Measurements from ENCODE around the gene TSHZ3.

Gene TSHZ3

DNA sequence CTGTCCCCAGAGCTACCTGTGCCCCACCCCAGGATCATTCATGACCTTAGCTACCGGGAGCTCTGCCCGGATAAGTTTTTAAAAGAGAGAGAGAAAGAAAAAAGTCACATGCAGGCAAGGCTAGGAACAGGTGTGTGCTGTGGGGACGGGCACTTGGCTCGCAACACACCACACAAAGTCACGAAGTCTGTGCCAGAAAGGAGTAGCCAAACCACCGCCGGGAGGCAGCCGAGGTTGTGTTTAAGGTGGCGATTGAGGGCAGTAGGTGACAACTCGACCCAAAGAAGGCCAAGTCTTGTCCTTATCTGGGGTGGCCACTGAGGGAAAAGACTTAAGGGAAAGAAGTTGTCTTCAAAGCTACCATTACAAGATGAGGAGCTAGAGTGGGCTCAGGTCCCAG is 4.6 kb upstream of the TSHZ3 start:
- DNase-seq = no peak

DNA sequence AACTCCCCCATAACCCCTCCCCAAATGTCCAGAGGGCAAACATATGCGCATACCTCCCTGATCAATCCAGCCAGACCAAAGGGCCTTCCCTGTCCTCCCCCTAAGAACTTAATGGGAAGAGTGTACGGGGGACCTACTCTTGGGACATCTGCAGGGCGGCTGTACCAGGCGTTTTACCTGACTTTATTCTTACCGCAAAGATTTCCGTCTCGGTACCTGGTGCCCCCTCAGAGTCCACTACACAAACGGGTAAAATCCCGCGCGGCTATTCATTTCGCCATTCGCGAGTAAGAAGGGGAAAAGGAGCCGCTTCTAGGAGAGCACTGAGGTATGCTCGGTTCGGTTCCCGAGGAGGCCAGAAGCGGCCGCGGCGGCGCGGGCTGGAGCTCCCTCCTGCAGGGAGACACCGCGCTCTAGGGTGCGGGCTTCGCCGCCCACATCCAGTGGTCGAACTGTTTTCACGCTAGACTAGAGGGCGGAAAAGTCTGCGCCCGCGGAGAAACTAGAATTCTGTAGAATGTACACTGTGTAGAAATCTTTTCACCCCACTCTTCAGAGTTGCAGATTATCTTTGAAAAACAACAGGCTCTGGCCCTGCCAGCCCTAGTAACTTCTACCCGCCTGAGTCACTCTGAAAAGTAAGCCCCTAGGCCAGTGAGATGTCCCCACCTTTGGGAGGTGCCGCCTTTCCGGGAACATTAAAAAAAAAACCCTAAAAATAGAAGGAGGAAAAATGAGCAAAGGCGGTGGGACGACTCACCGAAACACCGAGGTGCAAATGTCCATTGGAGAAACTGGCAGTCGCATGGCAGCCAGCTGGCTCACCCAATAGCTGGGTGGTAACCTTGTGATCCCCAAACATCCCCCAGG is 3.8 kb upstream of the TSHZ3 start:
- no peak for DNase-seq

DNA sequence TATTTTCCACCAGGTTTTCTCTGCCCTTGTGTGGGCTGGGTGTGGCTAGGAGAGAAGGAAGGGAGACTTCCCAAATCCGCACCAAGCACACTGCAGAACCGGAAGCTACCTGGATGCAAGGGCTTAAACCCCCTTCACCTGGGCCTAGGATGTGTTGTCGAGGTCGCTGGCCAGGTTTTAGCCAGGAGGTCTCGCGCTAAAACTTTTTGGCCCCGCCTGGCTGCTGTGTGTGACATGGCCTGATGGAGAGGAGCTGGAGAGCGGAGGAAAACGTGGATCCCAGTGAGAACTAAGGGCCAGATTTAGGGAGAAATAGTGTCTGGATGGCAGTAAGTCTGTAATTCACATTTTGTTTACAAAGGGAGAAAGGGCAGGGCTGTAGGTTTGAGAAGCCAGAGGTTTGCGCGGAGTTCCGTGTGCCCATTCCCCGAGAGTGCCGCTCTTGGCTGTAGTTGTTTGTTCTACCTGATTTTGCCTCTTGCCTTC is 3.1 kb upstream of the TSHZ3 start:
- no peak for DNase-seq

DNA sequence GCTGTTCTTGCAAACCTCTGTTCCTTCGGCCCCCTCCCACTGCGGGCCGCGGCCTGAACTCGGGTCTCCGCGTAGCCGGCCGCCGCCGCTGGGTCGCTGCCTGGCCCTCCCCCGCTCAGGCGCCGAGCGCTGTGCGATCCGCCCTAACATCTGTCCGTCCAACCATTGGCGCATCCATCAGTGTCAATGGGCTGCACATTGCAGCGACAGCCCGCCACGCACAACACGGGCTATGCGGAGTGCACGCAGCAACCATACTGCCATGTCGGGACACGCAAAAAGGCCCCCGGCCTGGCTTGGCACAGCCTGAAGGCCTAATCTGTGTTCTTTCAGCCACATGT is 2.6 kb upstream of the TSHZ3 start:
- DNase-seq = no peak

DNA sequence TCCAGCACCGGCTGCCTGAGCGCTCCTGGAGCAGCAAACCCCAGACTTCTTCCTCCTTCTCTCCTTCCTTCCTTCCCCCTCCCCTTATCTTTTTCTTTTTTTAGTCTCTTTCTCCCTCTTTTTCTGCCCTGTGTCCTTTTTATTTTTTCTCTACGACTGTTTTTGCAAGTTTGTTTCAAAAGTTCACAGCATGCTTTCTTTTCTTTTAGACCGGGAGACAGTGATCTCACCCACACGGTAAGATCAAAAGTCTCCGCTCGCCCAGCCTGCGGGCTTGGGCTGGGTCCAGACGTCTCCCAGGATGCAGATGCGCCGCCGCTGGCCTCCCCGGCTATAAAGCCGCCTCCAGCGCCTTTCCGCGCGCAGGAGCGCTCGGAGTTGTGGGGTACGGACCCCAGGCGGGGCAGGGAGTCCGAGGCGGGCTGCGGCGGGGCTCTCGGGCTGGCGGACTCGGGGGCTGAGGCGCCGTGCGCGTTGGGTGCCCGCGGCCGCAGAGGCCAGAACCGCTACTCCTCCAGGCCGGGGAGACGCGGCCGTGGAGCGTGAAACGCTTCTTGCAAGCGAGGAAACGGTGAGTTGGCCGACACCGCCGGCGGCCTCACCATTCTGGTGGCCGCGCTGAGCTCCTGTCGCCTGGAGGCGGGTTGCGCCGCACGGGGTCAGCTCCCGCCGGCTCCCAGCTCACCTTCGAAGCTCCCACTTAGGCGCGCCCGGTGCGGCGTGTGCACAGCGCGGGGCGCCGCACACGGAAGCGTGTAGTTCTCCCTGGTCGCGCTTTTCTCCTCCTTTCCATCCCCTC is 2.0 kb upstream of the TSHZ3 start:
- DNase-seq = no peak

DNA sequence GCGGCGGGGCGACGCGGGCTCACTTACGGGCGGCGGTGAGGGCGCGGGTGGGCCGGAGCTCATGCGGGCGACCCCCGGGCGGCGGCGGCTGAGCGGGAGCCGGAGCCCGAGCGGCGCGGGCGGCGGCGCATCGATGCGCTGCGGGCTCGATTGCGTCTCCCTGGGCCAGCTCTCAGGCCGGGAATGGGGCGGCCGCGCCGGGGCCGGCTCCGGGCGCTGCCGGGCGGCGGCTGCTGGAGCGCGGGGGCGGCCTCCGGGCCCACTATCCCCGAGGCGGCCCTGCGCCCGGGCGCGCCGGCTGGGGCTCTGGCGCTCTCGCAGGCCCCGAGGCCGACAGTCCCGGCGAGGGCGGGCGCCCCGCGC is 1.4 kb upstream of the TSHZ3 start:
- no peak for DNase-seq

DNA sequence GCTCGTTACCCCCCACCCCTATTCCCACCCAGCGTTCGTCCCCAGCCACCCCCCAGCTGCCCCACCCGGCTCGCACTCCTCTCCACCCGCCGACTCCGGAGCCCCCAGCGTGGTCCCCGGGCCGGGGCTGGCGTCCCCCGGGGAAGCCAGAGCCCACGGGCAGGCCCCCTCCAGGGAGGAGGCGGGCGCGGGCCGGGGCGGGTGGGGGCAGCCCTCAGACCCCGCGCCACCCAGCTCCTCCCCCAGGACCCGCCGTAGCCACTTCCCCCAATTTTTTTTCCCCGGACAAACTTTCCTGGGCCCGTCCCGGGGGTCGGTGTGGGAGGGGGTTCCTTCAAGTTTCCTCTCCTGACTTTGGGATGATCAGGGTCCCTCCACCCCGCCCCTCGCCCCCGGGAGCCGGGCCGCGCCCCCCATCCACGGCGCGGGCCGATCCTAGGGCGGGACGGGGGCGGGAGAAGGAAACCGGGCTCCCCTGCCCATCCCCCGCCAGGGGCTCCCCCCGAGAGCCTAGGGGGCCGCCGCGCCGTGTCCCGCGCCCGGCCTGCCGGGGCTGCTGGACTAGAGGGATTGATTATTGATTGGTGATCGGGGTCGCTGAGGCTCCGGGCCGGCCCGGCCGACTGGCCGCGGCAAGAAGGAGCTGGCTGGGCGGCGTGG is 927 bp upstream of the TSHZ3 start:
- no peak for DNase-seq

DNA sequence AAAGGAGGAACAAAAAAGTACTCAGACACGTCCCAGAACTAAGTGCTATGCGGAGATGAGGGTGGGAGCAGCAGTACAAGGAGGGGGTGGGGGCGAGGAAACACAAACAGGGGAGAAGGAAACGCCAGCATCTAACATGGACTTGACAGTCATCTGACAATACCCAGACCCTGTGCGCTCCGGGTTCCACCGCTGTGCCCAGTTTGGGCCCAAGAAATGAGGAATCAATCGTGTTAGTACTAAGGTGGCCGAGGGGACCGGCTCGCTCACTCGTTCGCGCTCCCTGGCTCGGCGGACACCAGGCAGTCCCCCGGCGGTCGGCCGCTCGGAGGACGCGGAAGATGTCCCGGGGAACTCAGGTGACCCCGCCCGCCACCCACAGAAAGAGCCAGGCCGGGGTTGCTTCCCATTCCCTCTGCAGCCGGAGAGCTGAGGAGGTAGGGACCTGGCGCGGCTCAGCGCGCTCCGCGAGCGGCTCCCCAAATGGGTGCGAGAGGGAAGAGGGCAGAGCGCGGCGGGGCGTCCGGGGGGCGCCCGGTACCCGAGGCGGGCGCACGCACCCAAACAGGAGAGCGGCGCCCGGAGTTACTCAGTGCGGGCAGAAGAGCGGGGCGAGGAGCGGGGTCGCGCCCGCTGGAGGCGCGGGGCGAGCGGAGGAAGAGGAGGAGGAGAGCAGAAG is 616 bp downstream of the TSHZ3 start:
- DNase-seq = no peak

DNA sequence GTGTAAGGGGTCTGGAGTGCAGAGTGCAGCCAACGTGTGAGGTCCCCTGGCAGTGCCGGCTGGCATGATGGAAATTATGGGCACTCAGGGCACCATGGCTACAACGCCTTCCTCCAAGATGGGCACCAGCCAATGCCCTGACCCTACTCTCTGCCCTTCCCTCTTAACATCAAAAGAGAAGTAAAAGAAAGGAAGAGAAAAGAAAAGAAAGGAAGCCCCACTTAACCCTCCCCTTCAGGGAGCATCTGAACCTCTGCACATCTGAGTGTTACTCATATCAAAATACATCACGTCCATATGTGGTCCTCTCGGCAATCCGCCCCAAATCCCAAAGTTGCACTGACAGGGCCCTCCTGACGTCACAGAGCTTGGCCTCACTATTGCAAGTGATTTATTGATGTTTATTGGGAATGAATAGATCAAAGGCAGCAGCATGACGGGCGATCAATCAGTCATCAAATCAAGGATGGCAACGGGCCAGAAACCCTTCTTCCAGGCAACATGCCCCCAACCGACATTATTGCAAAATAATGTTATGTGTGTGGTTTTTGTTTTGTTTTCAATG is 1.3 kb downstream of the TSHZ3 start:
- DNase-seq = no peak

DNA sequence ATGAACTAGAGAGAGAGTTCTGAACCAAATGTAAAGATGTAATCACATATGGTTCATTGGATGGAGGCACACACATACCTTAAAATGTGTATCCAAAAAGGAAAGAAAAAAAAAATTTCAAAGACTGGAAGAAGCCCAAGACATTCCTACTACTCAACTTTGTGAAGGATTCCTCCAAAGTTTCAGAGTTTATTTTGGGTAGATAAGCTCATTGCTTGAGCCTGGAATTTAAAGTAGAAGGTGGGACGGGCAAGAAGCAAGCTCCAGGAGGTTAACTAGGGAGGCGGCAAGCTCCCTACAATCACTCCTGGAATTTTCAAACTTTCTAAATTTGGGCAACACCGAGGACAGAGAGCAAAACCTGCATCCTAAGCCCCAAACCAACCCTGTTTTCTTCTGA is 1.9 kb downstream of the TSHZ3 start:
- DNase-seq = no peak

DNA sequence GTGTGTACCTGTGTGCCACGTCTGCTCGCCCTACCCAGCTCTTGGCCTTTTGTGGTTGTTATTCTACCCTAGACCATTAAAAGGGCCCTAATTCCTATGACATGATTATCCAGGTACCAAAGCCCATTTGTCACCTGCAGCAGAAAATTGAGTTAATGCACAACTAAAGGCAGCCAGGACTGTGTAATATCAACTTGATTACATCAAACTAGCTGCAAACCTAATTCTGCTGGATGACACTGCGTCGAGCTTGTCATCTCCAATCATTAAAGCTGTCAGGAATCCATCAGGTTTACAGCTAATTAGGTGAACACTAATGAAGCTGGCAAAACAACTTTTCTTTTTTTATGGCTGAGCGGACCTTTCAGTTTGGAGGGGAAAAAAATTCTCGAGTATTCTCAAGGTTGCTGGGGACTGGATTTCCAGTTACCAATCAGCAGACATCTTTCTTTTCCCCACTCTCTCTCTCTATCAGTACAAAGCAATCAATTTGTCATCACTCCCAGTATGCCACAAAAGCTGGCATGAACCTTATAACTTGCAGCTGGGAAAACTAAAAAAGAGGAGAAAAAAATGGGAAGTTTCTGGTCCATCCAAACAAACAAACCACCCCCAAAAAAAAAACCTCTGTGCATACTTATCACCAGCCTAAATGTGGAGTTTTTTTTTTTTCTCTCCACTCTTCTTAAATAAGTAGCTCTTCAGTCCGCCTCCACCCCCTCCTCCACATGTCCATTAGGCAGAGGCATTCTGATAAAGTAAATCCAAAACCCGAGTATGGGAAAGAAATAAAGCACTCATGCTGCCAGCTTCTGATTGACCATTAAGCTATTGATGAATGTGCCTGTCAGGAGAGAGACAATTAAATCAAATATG is 2.8 kb downstream of the TSHZ3 start:
- no peak for DNase-seq

DNA sequence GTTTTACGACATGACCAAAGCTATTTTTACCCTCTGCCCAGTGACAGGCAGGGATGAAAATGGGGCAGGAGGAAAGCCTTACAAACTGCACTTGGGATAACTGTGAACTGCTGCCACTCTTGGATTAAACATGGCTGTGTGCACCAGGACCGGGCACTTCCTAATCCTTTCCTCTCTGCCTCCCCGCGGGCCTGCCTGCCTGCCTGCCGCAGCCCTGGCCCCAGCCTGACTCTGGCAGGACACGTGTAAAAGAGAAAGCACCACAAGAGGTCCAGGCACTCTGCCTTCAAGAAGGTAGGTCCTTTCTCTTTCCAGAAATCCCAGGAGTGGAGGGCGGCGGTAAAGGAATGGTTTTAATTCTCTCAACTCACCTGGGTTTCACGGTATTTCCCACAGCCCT is 4.8 kb downstream of the TSHZ3 start:
- no peak for DNase-seq

DNA sequence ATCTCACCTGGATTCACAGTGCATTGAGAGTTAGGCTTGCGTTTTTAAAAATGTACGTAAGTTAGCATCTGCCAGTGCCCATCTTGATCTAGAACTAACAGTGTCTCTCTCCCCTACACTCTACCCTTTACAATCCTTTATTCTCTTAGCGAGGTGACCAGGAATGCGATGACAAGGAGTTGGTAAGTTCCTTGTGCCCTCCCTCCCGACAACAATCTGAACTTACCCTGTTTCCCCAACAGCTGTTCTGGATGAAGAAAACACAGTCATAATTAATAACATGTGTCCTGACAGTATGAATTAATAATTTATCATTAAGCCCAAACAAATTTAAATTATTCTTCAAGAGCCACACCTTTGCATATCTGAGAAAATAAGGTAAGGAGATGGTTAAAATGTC is 6.3 kb downstream of the TSHZ3 start:
- DNase-seq = no peak

DNA sequence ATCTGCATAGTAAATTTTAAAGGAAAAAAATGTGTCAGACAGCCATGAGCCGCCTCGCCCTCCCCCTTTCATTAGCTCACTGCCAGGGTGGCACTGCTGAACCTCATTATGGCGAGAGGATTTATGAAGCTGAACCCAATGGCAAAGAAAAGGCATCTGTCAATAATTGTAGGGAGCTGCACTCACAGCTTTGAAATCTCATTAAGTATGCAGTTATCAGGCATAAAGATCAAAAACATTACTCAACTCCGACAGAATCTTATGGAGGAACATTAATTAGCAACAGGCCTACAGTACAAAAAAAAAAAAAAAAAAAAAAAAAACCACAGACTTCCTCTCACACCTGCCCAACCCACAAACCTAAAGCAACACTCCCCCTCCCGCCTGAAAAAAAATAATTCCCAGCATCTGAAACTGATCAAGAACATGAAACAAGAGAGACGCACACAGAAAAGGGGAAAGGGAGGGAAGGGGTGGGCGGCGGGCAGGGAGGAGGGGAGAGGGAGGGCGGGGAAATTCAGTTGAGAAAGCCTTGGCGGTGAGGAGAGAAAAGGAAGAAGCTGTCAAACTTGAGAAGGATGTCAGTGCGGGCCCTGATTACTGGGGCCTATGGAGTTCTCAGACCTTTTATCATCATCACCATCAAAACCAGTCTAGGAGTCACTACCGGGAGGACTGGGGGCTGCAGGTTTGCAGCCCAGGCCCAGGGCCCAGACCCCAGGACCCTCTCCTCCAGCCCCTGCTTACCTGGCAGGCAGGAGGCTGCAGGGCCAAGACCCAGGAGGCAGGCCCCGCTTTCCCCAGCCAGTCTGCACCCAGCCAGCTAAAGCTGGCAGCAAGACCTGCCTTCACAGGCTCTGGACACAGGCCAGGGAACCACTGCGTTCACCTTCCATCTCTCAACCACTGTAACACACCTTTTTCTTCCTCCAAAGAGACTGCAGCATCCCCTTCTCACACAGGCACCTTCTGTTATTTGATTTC is 8.9 kb downstream of the TSHZ3 start:
- no peak for DNase-seq

DNA sequence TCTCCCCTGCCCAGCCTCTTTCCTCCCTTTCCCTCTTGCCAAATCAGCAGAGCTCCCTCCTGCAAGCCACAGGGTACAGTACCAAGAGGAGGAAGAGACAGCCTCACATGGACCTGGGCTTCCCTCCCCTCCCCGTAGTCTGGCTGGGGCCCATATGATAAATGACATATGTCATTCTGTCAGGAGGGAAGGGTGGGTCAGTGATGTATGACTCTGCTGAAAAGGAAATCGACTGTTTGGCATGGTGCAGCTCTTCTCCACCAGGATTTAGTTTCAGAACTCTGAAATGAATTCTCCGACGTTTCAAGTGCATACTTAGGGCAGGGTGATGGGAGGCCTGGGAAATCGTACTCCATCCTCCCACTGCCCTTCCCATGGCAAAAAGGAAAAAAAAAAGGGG is 9.8 kb downstream of the TSHZ3 start:
- DNase-seq = no peak

DNA sequence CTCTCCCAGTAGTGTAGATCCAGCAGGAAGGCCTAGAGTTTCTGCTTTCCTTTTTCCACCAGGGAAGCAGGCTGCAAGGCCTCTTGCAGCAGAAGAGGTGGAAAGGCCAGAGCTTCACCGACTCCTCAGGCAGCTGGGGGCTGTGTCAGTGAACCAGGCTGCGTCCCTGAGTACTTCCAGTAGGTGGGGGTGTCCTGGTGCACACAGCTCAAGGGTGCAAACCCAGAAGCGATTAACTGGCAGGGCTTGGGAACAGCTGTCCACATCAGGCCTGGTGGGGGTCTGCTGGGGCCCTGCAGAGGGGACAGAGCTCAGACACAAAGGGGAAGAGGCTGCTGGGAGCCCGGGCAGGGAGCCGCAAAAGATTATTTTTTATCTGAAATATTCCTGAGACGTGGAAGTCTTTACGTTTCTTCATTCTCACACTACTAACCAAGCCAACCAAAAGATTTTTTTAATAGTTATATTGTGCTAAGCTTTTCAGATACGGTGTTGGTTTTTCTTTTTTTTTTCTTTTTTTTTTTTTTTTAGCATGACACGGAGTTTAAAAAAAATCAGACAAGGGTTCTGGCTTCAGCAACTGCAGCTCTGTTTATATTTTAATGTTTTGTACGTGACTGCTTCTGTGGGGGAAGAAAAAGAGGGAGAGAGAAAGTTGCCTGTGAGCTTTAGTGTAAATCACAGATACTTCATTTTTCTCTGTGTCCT is 11.0 kb downstream of the TSHZ3 start:
- no peak for DNase-seq

DNA sequence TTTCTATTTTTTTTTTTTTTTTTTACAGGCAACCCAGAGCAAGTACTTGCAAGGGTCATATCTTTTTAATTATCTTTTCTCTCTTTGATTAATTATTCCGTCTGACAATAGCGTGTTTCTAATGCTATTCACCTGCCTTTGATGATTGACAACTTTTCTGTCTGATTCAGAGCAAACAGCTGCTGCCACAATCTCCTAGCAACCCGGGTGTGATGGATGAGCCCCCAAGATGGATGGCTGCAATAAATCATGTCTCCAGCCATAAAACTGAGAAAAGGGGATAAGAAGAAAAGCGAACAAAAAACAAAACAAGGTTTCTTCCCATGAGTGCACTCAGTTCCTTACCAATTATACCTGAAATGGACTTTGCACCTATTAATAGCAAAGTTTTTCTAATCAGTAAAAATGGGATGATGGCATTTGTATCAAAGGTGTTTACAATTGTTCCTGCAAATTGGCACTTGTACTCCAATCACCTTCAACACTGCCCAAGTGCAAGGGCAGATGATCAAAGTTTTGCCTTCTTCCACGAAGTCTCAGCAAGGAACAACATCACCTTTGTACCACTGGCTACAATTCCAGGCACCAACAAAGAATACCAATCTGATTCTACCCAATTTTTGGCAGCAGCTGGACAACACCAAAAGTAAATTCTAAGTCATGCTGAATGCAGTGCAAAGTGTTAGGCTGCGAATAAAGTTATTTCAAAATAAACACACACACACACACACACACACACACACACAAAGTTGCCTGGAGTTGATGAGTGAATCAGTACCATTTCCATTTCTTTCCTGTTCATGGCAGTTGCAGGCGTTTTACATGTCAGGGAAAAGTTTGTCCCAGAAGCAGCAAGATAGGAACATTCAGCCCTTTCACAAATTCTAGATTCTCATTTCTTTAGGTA is 12.0 kb downstream of the TSHZ3 start:
- DNase-seq = no peak

DNA sequence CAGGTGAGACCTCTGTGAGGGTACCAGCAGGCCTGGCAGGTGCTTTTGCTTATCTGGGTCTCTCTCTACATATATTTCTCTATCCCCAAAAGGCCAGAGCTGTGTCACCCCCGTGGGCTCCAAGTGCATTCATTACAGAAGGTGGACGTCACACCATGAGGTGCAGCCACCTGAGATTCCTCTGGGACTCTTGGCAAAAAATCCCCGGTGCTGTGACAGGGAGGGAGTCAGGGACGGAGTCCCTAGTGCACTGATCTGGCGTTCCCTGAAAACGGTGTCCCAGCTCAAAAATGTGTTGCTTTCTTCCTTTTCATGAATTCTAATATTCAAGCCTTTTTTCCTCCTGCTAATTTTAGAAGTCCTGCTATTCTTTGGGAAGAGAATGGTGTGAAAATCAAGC is 13.5 kb downstream of the TSHZ3 start:
- no peak for DNase-seq
